Lower leg skin (tissue), 4 donors: ENCODE data around the gene GRK3. TPM values are rescaled to one million over a fixed set of nuclear protein-coding genes. Genes with fewer than 3 reads are reported as not detected.
"Not testable (repeated sequence)": the region's sequence is repeated elsewhere in the genome, so short reads cannot be mapped to it uniquely, and the experiment has no call there.

Source experiments
- DNase-seq, 2 donors: peaks; one replicate each; pipeline ENCODE4 v3.0.0-alpha.2; 2019; ENCODE audit warnings: low spot score in 2 of 2
- H3K4me3 ChIP-seq: fragments of 200-600 bp; sonication (generic); 2 replicates; pipeline ENCODE4 v1.5.1; 2017; ENCODE audit warnings: mild to moderate bottlenecking, low read depth; ENCODE audit not compliant: poor library complexity, severe bottlenecking
- POLR2A ChIP-seq, 2 donors: fragments of 450-650 bp; IDR thresholded peaks; one replicate each; pipeline ENCODE4 v1.6.1; 2016 to 2017; ENCODE audit warnings: antibody characterized with exemption in 2 of 2, mild to moderate bottlenecking in 1 of 2, moderate library complexity in 1 of 2
- WGBS, 2 donors: methylation state at CpG; one replicate each; pipeline ENCODE4 v1.1.5; 2018; 5-methylcytosine and 5-hydroxymethylcytosine counted together
- intact Hi-C: fragments of 100-400 bp; cut with DNase I; formaldehyde crosslinking; loops from one replicate; pipeline ENCODE4 v1.15.0; 2023; ENCODE audit warnings: low total_unique reads
- total RNA-seq, 4 donors: library from RNA; depleted of rRNA; stranded (reverse); fragments of >200 nt; gene quantifications; one replicate each; pipeline ENCODE4 v1.1.0, GENCODE V29; 2016
- TF ChIP-seq, protein P1 (sequence below), 3 donors: fragments of 450-650 bp; IDR thresholded peaks; one replicate each; pipeline ENCODE4 v1.5.1; 2016; ENCODE audit warnings: antibody characterized with exemption in 3 of 3, mild to moderate bottlenecking in 3 of 3, moderate library complexity in 2 of 3

Gene GRK3
- total RNA-seq, 4 donors from 2014 or later, result 4.2 to 6.9 (median 5.8) TPM

GRCh38 chr22:25701056-25701780 is 136.7 kb downstream of the GRK3 start:
- intact Hi-C loops, result loop anchor here (10.0 kb wide), 1 partner anchor 236 kb away; no protein-coding TSS in a partner anchor
- H3K4me3 ChIP-seq, result no peak overlapping the region
- no peak for DNase-seq
- TF ChIP-seq, protein P1, sequence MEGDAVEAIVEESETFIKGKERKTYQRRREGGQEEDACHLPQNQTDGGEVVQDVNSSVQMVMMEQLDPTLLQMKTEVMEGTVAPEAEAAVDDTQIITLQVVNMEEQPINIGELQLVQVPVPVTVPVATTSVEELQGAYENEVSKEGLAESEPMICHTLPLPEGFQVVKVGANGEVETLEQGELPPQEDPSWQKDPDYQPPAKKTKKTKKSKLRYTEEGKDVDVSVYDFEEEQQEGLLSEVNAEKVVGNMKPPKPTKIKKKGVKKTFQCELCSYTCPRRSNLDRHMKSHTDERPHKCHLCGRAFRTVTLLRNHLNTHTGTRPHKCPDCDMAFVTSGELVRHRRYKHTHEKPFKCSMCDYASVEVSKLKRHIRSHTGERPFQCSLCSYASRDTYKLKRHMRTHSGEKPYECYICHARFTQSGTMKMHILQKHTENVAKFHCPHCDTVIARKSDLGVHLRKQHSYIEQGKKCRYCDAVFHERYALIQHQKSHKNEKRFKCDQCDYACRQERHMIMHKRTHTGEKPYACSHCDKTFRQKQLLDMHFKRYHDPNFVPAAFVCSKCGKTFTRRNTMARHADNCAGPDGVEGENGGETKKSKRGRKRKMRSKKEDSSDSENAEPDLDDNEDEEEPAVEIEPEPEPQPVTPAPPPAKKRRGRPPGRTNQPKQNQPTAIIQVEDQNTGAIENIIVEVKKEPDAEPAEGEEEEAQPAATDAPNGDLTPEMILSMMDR (IDR thresholded peaks at IDR 0.05), result no peak
- TF ChIP-seq POLR2A (IDR thresholded peaks at IDR 0.05), result no peak
- 49 to 62% methylated on average over 13 of the region's 13 CpGs for WGBS, 2 donors

GRCh38 chr22:25702040-25702439 is 137.6 kb downstream of the GRK3 start:
- TF ChIP-seq POLR2A (IDR thresholded peaks at IDR 0.05), result no peak
- TF ChIP-seq, protein P1 (IDR thresholded peaks at IDR 0.05), result no peak
- intact Hi-C loops, result loop anchor here (10.0 kb wide), 1 partner anchor 237 kb away; no protein-coding TSS in a partner anchor
- H3K4me3 ChIP-seq, result no peak overlapping the region
- DNase-seq, result no peak

DNA sequence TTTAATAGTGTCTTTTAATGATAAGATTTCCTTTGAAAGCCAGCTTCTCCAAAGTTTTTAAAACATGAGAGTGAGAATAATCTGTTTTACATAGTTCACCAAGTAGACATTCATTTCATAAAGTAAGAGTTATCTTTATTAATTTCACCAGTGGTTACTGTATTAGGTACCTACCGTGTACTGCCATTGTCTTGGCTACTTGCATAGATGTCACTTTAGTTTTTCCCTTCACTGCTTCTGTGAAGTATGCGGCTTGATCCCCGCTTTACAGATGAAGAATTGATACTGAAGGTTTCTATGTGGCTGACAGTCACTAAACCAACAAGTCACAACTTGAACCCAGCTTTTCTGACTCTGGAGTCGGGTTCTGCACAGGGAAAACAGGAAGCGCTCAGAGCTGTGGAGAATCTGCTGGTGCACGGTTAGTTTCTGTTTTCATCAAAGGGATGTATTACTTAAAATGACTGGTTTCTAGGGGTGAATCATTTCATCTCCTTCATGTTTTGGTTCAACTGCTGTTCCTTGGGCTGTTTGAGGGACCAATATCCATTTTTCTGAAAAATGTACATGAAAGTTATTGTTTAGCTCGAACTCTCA is 138.2 kb downstream of the GRK3 start:
- DNase-seq, result no peak
- intact Hi-C loops, result loop anchor here (10.0 kb wide), 1 partner anchor 238 kb away; no protein-coding TSS in a partner anchor
- H3K4me3 ChIP-seq, result no peak overlapping the region
- WGBS, 2 donors, result 67 to 69% methylated on average over 7 of the region's 7 CpGs
- no peak for TF ChIP-seq POLR2A (IDR thresholded peaks at IDR 0.05)
- TF ChIP-seq, protein P1 (IDR thresholded peaks at IDR 0.05), result no peak

DNA sequence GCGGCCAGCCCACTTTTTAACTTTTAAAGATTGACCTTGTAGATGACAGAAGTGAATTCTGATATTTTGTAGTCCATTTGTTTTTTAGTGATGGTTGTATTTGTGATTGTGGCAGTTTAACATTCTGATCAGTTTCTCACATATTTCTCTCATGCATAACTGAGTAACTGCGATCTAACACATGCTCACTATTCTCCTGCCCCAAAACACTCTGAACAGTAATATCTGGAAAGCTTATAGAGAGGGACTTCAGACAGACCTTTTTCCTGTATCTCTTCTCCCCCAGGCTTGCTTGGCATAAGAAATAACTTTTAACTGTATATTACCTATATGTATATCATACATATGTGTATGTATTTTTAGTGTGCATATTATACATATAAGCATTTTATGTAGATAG is 140.2 kb downstream of the GRK3 start:
- TF ChIP-seq, protein P1 (IDR thresholded peaks at IDR 0.05), result no peak
- TF ChIP-seq POLR2A (IDR thresholded peaks at IDR 0.05), result no peak
- no peak overlapping the region for H3K4me3 ChIP-seq
- intact Hi-C loops, result loop anchor here (10.0 kb wide), 1 partner anchor 240 kb away; no protein-coding TSS in a partner anchor
- 95 to 96% methylated on average over 2 of the region's 2 CpGs for WGBS, 2 donors
- no peak for DNase-seq

- intact Hi-C loops, result loop anchor here (10.0 kb wide), 1 partner anchor 241 kb away; no protein-coding TSS in a partner anchor
- WGBS, 2 donors, result 85 to 93% methylated on average over 5 of the region's 5 CpGs
- DNase-seq, result no peak
- no peak for TF ChIP-seq POLR2A (IDR thresholded peaks at IDR 0.05)
- TF ChIP-seq, protein P1 (IDR thresholded peaks at IDR 0.05), result no peak
- H3K4me3 ChIP-seq, result no peak overlapping the region
Measured at GRCh38 chr22:25706197-25706596, 141.7 kb downstream of the GRK3 start.

GRCh38 chr22:25708430-25708829 is 144.0 kb downstream of the GRK3 start:
- 80 to 88% methylated on average over 6 of the region's 6 CpGs for WGBS, 2 donors
- intact Hi-C loops, result loop anchor here (10.0 kb wide), 1 partner anchor 244 kb away; no protein-coding TSS in a partner anchor
- DNase-seq, H3K4me3 ChIP-seq: not testable (repeated sequence)
